ENCODE results near the gene ATP8B4.

DNA sequence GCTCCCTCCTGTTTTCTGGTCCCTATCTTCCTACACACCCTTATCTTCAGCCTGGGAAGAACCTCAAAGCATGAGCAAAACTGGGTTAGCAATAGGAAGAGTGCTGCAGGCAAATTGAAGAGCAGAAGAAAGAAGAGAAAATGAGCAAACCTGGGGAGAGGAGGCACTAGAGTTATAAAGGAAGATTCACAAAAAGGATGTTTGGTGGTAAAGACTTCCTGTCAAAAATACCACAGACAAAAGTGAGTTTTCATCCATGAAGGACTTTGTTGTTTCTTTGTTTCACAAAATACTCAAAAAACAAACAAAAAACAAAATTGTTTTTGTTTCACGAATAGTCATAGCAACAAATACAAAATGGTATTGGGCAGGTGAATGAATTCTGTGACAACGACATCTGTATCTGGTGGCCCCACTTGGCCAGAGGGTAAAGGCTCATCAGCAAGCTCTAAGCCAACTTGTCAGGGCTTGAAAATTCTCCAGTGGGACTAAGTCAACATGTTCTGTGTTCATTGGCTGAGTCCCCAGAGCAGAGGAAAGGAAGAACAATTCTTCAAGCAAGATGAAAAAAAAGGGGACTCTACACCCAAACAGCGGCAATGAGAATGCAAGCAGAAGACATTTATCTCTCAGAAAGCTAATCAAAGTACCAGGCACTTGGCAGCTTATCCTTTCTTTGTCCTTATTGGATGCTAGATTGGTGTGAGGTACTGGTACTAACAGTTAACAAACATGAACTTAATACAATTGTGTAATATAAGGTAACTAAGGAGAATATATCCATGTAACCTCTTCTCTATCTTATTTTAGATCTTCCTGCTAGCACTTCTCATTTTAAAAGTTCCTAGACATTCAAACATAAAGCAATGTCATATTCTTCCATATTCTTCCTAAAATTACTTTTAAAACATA lies 9.7 kb downstream of the ATP8B4 start:
- TF ChIP-seq, protein P1, sequence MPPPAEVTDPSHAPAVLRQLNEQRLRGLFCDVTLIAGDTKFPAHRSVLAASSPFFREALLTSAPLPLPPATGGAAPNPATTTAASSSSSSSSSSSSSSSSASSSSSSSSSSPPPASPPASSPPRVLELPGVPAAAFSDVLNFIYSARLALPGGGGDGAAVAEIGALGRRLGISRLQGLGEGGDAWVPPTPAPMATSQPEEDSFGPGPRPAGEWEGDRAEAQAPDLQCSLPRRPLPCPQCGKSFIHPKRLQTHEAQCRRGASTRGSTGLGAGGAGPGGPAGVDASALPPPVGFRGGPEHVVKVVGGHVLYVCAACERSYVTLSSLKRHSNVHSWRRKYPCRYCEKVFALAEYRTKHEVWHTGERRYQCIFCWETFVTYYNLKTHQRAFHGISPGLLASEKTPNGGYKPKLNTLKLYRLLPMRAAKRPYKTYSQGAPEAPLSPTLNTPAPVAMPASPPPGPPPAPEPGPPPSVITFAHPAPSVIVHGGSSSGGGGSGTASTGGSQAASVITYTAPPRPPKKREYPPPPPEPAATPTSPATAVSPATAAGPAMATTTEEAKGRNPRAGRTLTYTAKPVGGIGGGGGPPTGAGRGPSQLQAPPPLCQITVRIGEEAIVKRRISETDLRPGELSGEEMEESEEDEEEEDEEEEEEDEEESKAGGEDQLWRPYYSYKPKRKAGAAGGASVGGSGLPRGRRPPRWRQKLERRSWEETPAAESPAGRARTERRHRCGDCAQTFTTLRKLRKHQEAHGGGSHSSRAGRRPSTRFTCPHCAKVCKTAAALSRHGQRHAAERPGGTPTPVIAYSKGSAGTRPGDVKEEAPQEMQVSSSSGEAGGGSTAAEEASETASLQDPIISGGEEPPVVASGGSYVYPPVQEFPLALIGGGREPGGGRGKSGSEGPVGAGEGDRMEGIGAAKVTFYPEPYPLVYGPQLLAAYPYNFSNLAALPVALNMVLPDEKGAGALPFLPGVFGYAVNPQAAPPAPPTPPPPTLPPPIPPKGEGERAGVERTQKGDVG (CRISPR knock-in tag; IDR thresholded peaks at IDR 0.05) = no peak
- TF ChIP-seq, protein P2, sequence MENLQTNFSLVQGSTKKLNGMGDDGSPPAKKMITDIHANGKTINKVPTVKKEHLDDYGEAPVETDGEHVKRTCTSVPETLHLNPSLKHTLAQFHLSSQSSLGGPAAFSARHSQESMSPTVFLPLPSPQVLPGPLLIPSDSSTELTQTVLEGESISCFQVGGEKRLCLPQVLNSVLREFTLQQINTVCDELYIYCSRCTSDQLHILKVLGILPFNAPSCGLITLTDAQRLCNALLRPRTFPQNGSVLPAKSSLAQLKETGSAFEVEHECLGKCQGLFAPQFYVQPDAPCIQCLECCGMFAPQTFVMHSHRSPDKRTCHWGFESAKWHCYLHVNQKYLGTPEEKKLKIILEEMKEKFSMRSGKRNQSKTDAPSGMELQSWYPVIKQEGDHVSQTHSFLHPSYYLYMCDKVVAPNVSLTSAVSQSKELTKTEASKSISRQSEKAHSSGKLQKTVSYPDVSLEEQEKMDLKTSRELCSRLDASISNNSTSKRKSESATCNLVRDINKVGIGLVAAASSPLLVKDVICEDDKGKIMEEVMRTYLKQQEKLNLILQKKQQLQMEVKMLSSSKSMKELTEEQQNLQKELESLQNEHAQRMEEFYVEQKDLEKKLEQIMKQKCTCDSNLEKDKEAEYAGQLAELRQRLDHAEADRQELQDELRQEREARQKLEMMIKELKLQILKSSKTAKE (IDR thresholded peaks at IDR 0.05; ENCODE audit: low read depth, poor library complexity, severe bottlenecking) = no peak
- no peak for TF ChIP-seq PAX5 (IDR thresholded peaks at IDR 0.05; ENCODE audit: borderline replicate concordance, low read depth, low read length)
- TF ChIP-seq, protein P3, sequence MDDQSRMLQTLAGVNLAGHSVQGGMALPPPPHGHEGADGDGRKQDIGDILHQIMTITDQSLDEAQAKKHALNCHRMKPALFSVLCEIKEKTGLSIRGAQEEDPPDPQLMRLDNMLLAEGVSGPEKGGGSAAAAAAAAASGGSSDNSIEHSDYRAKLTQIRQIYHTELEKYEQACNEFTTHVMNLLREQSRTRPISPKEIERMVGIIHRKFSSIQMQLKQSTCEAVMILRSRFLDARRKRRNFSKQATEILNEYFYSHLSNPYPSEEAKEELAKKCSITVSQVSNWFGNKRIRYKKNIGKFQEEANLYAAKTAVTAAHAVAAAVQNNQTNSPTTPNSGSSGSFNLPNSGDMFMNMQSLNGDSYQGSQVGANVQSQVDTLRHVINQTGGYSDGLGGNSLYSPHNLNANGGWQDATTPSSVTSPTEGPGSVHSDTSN (IDR thresholded peaks at IDR 0.05; ENCODE audit: insufficient replicate concordance, low read depth, low read length) = no peak
- TF ChIP-seq, protein P4, sequence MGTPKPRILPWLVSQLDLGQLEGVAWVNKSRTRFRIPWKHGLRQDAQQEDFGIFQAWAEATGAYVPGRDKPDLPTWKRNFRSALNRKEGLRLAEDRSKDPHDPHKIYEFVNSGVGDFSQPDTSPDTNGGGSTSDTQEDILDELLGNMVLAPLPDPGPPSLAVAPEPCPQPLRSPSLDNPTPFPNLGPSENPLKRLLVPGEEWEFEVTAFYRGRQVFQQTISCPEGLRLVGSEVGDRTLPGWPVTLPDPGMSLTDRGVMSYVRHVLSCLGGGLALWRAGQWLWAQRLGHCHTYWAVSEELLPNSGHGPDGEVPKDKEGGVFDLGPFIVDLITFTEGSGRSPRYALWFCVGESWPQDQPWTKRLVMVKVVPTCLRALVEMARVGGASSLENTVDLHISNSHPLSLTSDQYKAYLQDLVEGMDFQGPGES (IDR thresholded peaks at IDR 0.05) = no peak
- TF ChIP-seq RAD21 (IDR thresholded peaks at IDR 0.05; ENCODE audit: insufficient read depth, low read depth, low read length) = no peak

Data from GM12878 (cell line).